Endothelial cell of umbilical vein (primary cell): ENCODE results near the gene RPS6KA5. TPM values are rescaled to one million over a fixed set of nuclear protein-coding genes. Genes with fewer than 3 reads are reported as not detected.

Experiments
- BruUV-seq: library from RNA; stranded (reverse); fragments of 400-500 nt; replicated peaks from 2 replicates; lab custom pipeline; 2021; lab: Mats Ljungman, UMichigan
- CTCF ChIA-PET: fragments of 300-600, 350-600 bp; sonication (Branson Sonifier 250); formaldehyde crosslinking; loops from one replicate; lab custom pipeline; 2021; ENCODE audit warnings: antibody characterized with exemption, inconsistent platforms; lab: Charles Lee
- POLR2A ChIA-PET: fragments of 300-600, 350-600 bp; sonication (Branson Sonifier 250); formaldehyde crosslinking; loops from one replicate; lab custom pipeline; 2021; ENCODE audit warnings: antibody characterized with exemption, inconsistent platforms; lab: Charles Lee
- DNase-seq: peaks from one replicate; pipeline ENCODE4 v3.0.0-alpha.2; 2011; ENCODE audit warnings: low read depth, low spot score
- FAIRE-seq: peaks from 2 replicates; lab custom pipeline; 2011; peaks lifted over from hg19 to GRCh38; lab: Jason Lieb, UNC
- H2AFZ ChIP-seq: 2 replicates; pipeline ENCODE4 v1.6.0; 2012; ENCODE audit warnings: low read depth, low read length, control low read depth, inconsistent platforms
- H3K27ac ChIP-seq: 2 replicates; pipeline ENCODE4 v1.5.1; 2011; ENCODE audit warnings: low read depth, mild to moderate bottlenecking, control low read depth, low read length, moderate library complexity; ENCODE audit not compliant: insufficient read depth
- H3K27me3 ChIP-seq, 2 experiments: 2 replicates each; pipeline versions ENCODE4 v1.6.0 to v1.6.1; 2011; ENCODE audit warnings: low read length in 2 of 2, mixed read lengths in 1 of 2; ENCODE audit not compliant: control insufficient read depth in 2 of 2, insufficient read depth in 2 of 2
- H3K36me3 ChIP-seq, 2 experiments: 2 replicates in 1 of 2; 3 replicates in 1 of 2; pipeline ENCODE4 v1.5.1; 2011; ENCODE audit warnings: low read length in 2 of 2, mild to moderate bottlenecking in 1 of 2, moderate library complexity in 1 of 2; ENCODE audit not compliant: control insufficient read depth in 2 of 2, insufficient read depth in 2 of 2; ENCODE audit errors: extremely low read depth in 1 of 2
- H3K4me1 ChIP-seq: 3 replicates; pipeline ENCODE4 v1.5.1; 2011; ENCODE audit warnings: mild to moderate bottlenecking, low read length; ENCODE audit not compliant: control insufficient read depth, insufficient read depth; ENCODE audit errors: extremely low read depth
- H3K4me2 ChIP-seq: 2 replicates; pipeline ENCODE4 v1.6.1; 2011; ENCODE audit warnings: low read length, control low read depth, mixed read lengths; ENCODE audit not compliant: insufficient read depth
- H3K4me3 ChIP-seq, 3 experiments: fragments of 200-600 bp in 1 of 3; sonication (generic), shearing (Covaris generic) in 1 of 3; replicated peaks in 1 of 3; 2 replicates each; pipeline ENCODE4 v1.5.1; 2011 to 2016; ENCODE audit warnings: control low read depth in 3 of 3, low read length in 3 of 3, mild to moderate bottlenecking in 2 of 3, inconsistent platforms in 1 of 3, low read depth in 1 of 3, moderate library complexity in 1 of 3; ENCODE audit not compliant: insufficient read depth in 1 of 3
- H3K79me2 ChIP-seq: 2 replicates; pipeline ENCODE4 v1.6.0; 2012; ENCODE audit warnings: low read length, inconsistent platforms; ENCODE audit not compliant: control insufficient read depth, insufficient read depth
- H3K9ac ChIP-seq: replicated peaks from 2 replicates; pipeline ENCODE3; 2011; ENCODE audit warnings: low read length, control low read depth; ENCODE audit not compliant: insufficient read depth; ENCODE audit errors: extremely low read depth
- H3K9me1 ChIP-seq: replicated peaks from 3 replicates; pipeline ENCODE4 v1.6.0; 2011; ENCODE audit warnings: mild to moderate bottlenecking, low read length; ENCODE audit not compliant: control insufficient read depth, insufficient read depth; ENCODE audit errors: extremely low read depth
- H3K9me3 ChIP-seq: replicated peaks from 2 replicates; pipeline ENCODE4 v1.5.1; 2012; ENCODE audit warnings: low read length, inconsistent platforms; ENCODE audit not compliant: control insufficient read depth, insufficient read depth
- H4K20me1 ChIP-seq: replicated peaks from 2 replicates; pipeline ENCODE3; 2011; ENCODE audit warnings: mild to moderate bottlenecking, low read length; ENCODE audit not compliant: control insufficient read depth, insufficient read depth; ENCODE audit errors: extremely low read depth
- CTCF ChIP-seq, 2 donors: IDR thresholded peaks; 1 replicate in 1 of 2; 2 replicates in 1 of 2; pipeline ENCODE4 v1.5.1; 2011; ENCODE audit warnings: low read length in 2 of 2, mild to moderate bottlenecking in 2 of 2, moderate library complexity in 2 of 2, control low read depth in 1 of 2, inconsistent platforms in 1 of 2, low read depth in 1 of 2; ENCODE audit not compliant: insufficient read depth in 1 of 2; ENCODE audit errors: extremely low read depth in 1 of 2
- EZH2 ChIP-seq: IDR thresholded peaks from 2 replicates; pipeline ENCODE4 v1.6.1; 2012; ENCODE audit warnings: borderline replicate concordance, low read depth, mild to moderate bottlenecking, moderate library complexity, low read length, inconsistent platforms; ENCODE audit not compliant: severe bottlenecking
- FOS ChIP-seq: IDR thresholded peaks from 2 replicates; pipeline ENCODE4 v1.6.1; 2011; ENCODE audit warnings: mild to moderate bottlenecking, low read length, moderate library complexity, borderline replicate concordance; ENCODE audit not compliant: insufficient read depth
- GATA2 ChIP-seq: IDR thresholded peaks from 2 replicates; pipeline ENCODE4 v1.7.0; 2011; ENCODE audit warnings: low read depth, mild to moderate bottlenecking, moderate library complexity, mixed read lengths, low read length; ENCODE audit not compliant: insufficient read length, insufficient read depth
- JUN ChIP-seq: IDR thresholded peaks from 2 replicates; pipeline ENCODE4 v1.6.1; 2011; ENCODE audit warnings: borderline replicate concordance, low read depth; ENCODE audit not compliant: insufficient read length, insufficient read depth
- MAX ChIP-seq: IDR thresholded peaks from 2 replicates; pipeline ENCODE4 v1.6.1; 2011; ENCODE audit not compliant: insufficient read depth, insufficient read length
- MYC ChIP-seq: IDR thresholded peaks from one replicate; pipeline ENCODE4 v1.6.1; 2011; ENCODE audit warnings: mild to moderate bottlenecking, low read depth, low read length
- POLR2A ChIP-seq: IDR thresholded peaks from 2 replicates; pipeline ENCODE4 v1.6.1; 2012; ENCODE audit warnings: low read depth, mild to moderate bottlenecking, control low read depth, low read length
- POLR2AphosphoS5 ChIP-seq: IDR thresholded peaks from 2 replicates; pipeline ENCODE4 v1.6.1; 2012; ENCODE audit warnings: low read depth, mild to moderate bottlenecking, control low read depth, low read length, moderate library complexity; ENCODE audit not compliant: insufficient read depth
- dilution Hi-C: fragments of 300-500 bp; cut with MboI; formaldehyde crosslinking; loops from one replicate; pipeline ENCODE4 v1.15.0; 2019; ENCODE audit warnings: low sequenced_read_pairs; ENCODE audit not compliant: extremely low pct_ligation_motif_present
- intact Hi-C: fragments of 100-400 bp; cut with micrococcal nuclease; formaldehyde crosslinking; loops from one replicate; pipeline ENCODE4 v1.10.0; 2022
- polyA plus RNA-seq, 4 experiments: library from polyadenylated mRNA; depleted of rRNA in 3 of 4; stranded (reverse) in 3 of 4; unstranded in 1 of 4; fragments of >200 nt; gene quantifications; 2 replicates each; pipeline versions ENCODE4 v1.2.1 to v1.2.3, GENCODE V29; 2011 to 2012; ENCODE audit warnings: missing spikeins in 1 of 4
- total RNA-seq: library from RNA; stranded (reverse); gene quantifications from 2 replicates; pipeline ENCODE4 v1.2.3, GENCODE V29; 2021

The RPS6KA5 gene
- total and polyA plus RNA-seq, 2 donors (not counting 3 experiments of a cell fraction or from before 2014, with no cell fraction given) = 2.9 to 5.4 TPM

GRCh38 chr14:90966493-90966892 lies 93.9 kb downstream of the RPS6KA5 start:
- FAIRE-seq = no peak
- H3K4me3 ChIP-seq = no peak overlapping the region
- H3K9me3 ChIP-seq = no peaks in the 10 kb centered on the region
- DNase-seq = no peak
- POLR2A ChIA-PET = no interaction called here
- H3K9me1 ChIP-seq = no peaks in the 10 kb centered on the region
- H3K79me2 ChIP-seq = no peaks in the 10 kb centered on the region
- no TSS peak for BruUV-seq
- no peak overlapping the region for H3K9ac ChIP-seq
- no peaks in the 10 kb centered on the region for H4K20me1 ChIP-seq
- peaks cover 12% of the 10 kb centered on the region for H3K4me1 ChIP-seq
- H2AFZ ChIP-seq = no peak overlapping the region
- no peak overlapping the region for H3K4me2 ChIP-seq
- no peaks in the 10 kb centered on the region for H3K27me3 ChIP-seq
- dilution Hi-C loops = no loop called here
- intact Hi-C loops = no loop called here
- no peak for TF ChIP-seq POLR2AphosphoS5
- no peak for TF ChIP-seq MYC
- no peak for TF ChIP-seq POLR2A
- no peak for TF ChIP-seq MAX
- TF ChIP-seq EZH2 = no peak
- no peak for TF ChIP-seq GATA2
- no peak for TF ChIP-seq JUN
- TF ChIP-seq FOS = no peak
- TF ChIP-seq CTCF (IDR thresholded peaks at IDR 0.05; ENCODE audit: extremely low read depth in 1 of 2, insufficient read depth in 1 of 2, low read depth in 1 of 2, low read length in 2 of 2) = no peak
- CTCF ChIA-PET = interaction anchor here (1.2 kb wide), 1 partner anchor 20 kb away, joined by 3 read pairs; no protein-coding TSS in a partner anchor
- no peak overlapping the region for H3K27ac ChIP-seq
- H3K36me3 ChIP-seq = no peaks in the 10 kb centered on the region
